Mesothelial cell of epicardium (in vitro differentiated cells): ENCODE data around the gene CA11. TPM values are rescaled to one million over a fixed set of nuclear protein-coding genes. Genes with fewer than 3 reads are reported as not detected.
"Not testable (repeated sequence)": the region's sequence is repeated elsewhere in the genome, so short reads cannot be mapped to it uniquely, and the experiment has no call there.

Source experiments
- DNase-seq, 2 experiments: peaks; one replicate each; pipeline ENCODE4 v3.0.0; 2021; ENCODE audit warnings: low spot score in 2 of 2; ENCODE audit not compliant: unreplicated experiment in 2 of 2
- H3K27ac Mint-ChIP-seq: 2 replicates; pipeline ENCODE4 v1.8.0; 2021; ENCODE audit warnings: mixed read lengths
- H3K27me3 Mint-ChIP-seq: 2 replicates; pipeline ENCODE4 v1.8.0; 2021; ENCODE audit warnings: low read depth, mixed read lengths
- H3K36me3 Mint-ChIP-seq: 2 replicates; pipeline ENCODE4 v1.8.0; 2021; ENCODE audit warnings: mixed read lengths
- H3K4me1 Mint-ChIP-seq: 2 replicates; pipeline ENCODE4 v1.8.0; 2021; ENCODE audit warnings: mixed read lengths
- H3K4me3 Mint-ChIP-seq: 2 replicates; pipeline ENCODE4 v1.8.0; 2021; ENCODE audit warnings: mild to moderate bottlenecking, moderate library complexity, mixed read lengths
- H3K9me3 Mint-ChIP-seq: 2 replicates; pipeline ENCODE4 v1.8.0; 2021; ENCODE audit warnings: mixed read lengths
- CTCF ChIP-seq: fragments of 200-600 bp; sonication (generic); IDR thresholded peaks from one replicate; pipeline ENCODE4 v1.5.0; 2021; ENCODE audit warnings: antibody characterized with exemption; ENCODE audit not compliant: unreplicated experiment
- total RNA-seq: library from RNA; stranded (reverse); gene quantifications from 3 replicates; pipeline ENCODE4 v1.2.1, GENCODE V29; 2021

The CA11 gene
- 48.2 to 55.0 TPM (median 53.1 TPM) in 3 replicates for total RNA-seq

GRCh38 chr19:48646001-48646721 is at the start of gene CA11:
CA11 (minus strand) TSS chr19:48646187; CDS start chr19:48645632, 555 bp downstream.
- peaks cover 7% of the 10 kb centered on the region for H3K36me3 Mint-ChIP-seq
- peak within 1 kb of the TSS; percentile 81 for H3K4me3 Mint-ChIP-seq
- peak; percentile 87 to 93 for DNase-seq
- H3K9me3 Mint-ChIP-seq = no peaks in the 10 kb centered on the region
- H3K27me3 Mint-ChIP-seq = no peaks in the 10 kb centered on the region
- peak within 1 kb of the TSS; percentile 95 for H3K27ac Mint-ChIP-seq
- peak; percentile 72 for TF ChIP-seq CTCF
- H3K4me1 Mint-ChIP-seq = peaks cover 18% of the 10 kb centered on the region

- Mint-ChIP-seq H3K27me3 (peaks cover 39% of the 10 kb centered on the region), H3K4me1 (peaks cover 23% of the 10 kb centered on the region), H3K36me3 (peaks cover 10% of the 10 kb centered on the region)
- H3K4me3 Mint-ChIP-seq, H3K27ac Mint-ChIP-seq, H3K9me3 Mint-ChIP-seq, DNase-seq: not testable (repeated sequence)
Measured at GRCh38 chr19:48693629-48694028, 47.6 kb upstream of the CA11 start.

GRCh38 chr19:48689449-48689848 is 43.5 kb upstream of the CA11 start:
- no peak for DNase-seq
- Mint-ChIP-seq H3K4me3 (no peak overlapping the region), H3K27ac (peak overlapping the region; percentile 26), H3K27me3 (peaks cover 7% of the 10 kb centered on the region), H3K4me1 (peaks cover 10% of the 10 kb centered on the region), H3K36me3 (peaks cover 7% of the 10 kb centered on the region), H3K9me3 (no peaks in the 10 kb centered on the region)
- no peak for TF ChIP-seq CTCF

GRCh38 chr19:48687776-48688175 is 41.8 kb upstream of the CA11 start:
- no peak for DNase-seq
- H3K9me3 Mint-ChIP-seq = no peaks in the 10 kb centered on the region
- H3K4me3 Mint-ChIP-seq = no peak overlapping the region
- peaks cover 3% of the 10 kb centered on the region for H3K27me3 Mint-ChIP-seq
- TF ChIP-seq CTCF = no peak
- peaks cover 13% of the 10 kb centered on the region for H3K4me1 Mint-ChIP-seq
- peaks cover 2% of the 10 kb centered on the region for H3K36me3 Mint-ChIP-seq
- no peak overlapping the region for H3K27ac Mint-ChIP-seq

GRCh38 chr19:48686637-48687036 is 40.6 kb upstream of the CA11 start:
- peaks cover 13% of the 10 kb centered on the region for H3K4me1 Mint-ChIP-seq
- not testable (repeated sequence) for H3K4me3 Mint-ChIP-seq, H3K36me3 Mint-ChIP-seq, H3K27ac Mint-ChIP-seq, DNase-seq, H3K27me3 Mint-ChIP-seq, H3K9me3 Mint-ChIP-seq

- H3K36me3 Mint-ChIP-seq = no peaks in the 10 kb centered on the region
- H3K4me1 Mint-ChIP-seq = peaks cover 13% of the 10 kb centered on the region
- no peak overlapping the region for H3K27ac Mint-ChIP-seq
- peaks cover 3% of the 10 kb centered on the region for H3K27me3 Mint-ChIP-seq
- TF ChIP-seq CTCF = no peak
- no peaks in the 10 kb centered on the region for H3K9me3 Mint-ChIP-seq
- no peak overlapping the region for H3K4me3 Mint-ChIP-seq
- DNase-seq = no peak
Measured at GRCh38 chr19:48686088-48686487, 40.1 kb upstream of the CA11 start.
